Jurkat, Clone E6-1 (cell line): ENCODE results near the gene DCST2.
A peak's percentile ranks its signal among the peaks of the same experiment; 100 is the strongest.

Experiments used
- DNase-seq: peaks from one replicate; pipeline ENCODE4 v3.0.0-alpha.2; 2011; ENCODE audit warnings: low read depth, low spot score
- H3K4me3 ChIP-seq: 2 replicates; pipeline ENCODE4 v1.5.1; 2011; ENCODE audit warnings: mild to moderate bottlenecking, low read length, control low read depth, moderate library complexity

Gene DCST2

DNA sequence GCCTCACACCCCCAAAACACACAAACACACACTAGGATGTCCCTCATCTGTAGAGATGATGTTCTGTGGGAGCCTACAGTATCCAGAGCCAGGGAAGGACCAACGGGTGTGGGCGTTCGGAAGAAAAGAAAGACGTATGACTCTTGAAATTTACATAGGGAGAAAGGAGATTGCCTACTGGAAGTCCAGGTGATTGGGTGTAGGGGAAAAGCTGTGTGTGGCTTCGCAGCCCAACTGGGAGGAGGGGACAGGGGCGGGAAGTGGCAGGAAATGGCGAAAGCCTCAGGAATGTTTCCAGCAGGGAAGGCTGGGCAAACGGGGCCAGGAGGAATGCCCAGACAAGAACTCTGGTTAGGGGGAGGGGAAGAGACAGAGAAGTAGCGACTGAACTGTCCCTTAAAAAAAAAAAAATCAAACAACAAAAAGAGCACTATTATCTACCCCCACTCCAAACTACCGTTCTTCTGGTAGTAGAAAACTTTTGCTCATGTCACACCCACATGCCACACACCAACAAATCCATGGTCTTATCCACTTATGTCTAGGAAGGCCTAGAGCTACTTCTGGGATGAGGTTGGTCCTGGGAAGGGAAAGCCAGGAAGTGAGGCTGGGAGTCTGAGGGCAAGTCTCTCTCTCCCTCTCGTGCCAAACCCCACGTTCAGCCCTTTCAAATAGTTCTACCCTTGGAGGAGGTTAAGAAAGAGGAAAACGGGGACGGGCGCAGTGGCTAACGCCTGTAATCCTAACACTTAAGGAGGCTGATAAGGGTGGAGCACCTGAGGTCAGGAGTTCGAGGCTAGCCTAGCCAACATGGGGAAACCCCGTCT is 60.9 kb downstream of the DCST2 start:
- H3K4me3 ChIP-seq: peak overlapping the region; percentile 80
- no peak for DNase-seq

DNA sequence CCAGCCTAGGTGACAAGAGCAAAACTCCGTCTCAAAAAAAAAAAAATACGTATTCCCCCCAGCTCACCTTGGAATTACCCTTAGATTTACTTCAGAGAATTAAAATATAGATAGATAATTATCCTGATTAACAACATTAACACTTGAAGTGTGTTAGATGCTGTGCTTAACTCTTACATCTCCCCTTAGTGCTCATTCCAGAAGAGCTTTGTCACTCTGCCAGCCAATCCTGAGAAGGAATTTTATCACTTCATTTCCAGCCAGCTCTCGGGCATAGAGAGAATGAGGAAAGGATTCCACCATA is 61.4 kb downstream of the DCST2 start:
- no peak for DNase-seq
- H3K4me3 ChIP-seq: no peak overlapping the region

GRCh38 chr1:154971341-154971998 is 62.1 kb downstream of the DCST2 start:
- H3K4me3 ChIP-seq: no peak overlapping the region

GRCh38 chr1:154970631-154971340 is 62.8 kb downstream of the DCST2 start, which contains the start of gene SHC1:
TSS of gene SHC1 (minus strand) at chr1:154970747. CDS start at chr1:154970526, 221 bp downstream.
- H3K4me3 ChIP-seq: no peak within 1 kb of the TSS
- no peak for DNase-seq

More at GRCh38 chr1:154971341-154971998, 62.1 kb downstream of the DCST2 start:
- DNase-seq: no peak

GRCh38 chr1:154969860-154970452 is 63.6 kb downstream of the DCST2 start:
- no peak for DNase-seq
- no peak overlapping the region for H3K4me3 ChIP-seq

- DNase-seq: no peak
- no peak overlapping the region for H3K4me3 ChIP-seq
These were observed 64.3 kb downstream of the DCST2 start for GRCh38 chr1:154969246-154969645.

DNA sequence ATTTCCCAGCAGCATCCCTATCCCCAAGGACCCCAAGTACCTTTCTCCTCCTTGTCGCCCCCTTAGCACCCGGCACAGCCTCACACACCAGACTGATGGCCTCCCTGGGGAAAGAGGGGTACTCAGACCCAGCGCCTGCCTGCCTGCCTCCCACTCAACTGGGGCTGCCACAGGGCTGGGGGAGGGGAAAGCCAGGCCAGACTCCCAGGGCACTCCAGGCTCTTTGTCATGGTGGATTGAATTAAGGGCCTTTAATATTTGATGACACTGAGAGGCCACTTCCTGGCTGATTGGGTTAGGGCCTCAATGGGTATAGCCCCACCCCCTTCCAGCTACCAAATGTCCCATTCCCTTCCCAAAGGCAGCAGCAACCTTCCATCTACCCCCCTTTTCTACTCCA is 64.8 kb downstream of the DCST2 start:
- no peak for DNase-seq
- no peak overlapping the region for H3K4me3 ChIP-seq
